ENCODE results near the gene FBN1.

Gene FBN1

DNA sequence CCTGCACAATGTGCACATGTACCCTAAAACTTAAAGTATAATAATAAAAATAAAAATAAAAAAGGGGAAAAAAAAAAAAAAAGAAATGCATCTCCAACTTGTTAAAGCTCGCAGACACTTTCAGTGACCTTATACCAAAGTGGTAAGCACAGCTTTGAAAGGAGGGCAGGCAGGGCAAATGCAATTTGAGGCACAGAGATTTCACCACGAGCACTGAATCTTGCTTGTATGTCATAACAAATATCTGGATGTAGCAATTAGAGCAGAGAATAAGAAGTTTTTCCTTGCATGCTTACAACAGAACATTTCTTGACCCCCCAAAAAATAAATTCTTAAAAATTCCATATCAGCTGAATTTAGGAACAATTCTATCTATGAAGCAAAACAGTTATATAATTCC lies 66.5 kb downstream of the FBN1 start:
- no peak for DNase-seq

GRCh38 chr15:48577469-48577868 lies 68.0 kb downstream of the FBN1 start:
- no peak for DNase-seq

DNA sequence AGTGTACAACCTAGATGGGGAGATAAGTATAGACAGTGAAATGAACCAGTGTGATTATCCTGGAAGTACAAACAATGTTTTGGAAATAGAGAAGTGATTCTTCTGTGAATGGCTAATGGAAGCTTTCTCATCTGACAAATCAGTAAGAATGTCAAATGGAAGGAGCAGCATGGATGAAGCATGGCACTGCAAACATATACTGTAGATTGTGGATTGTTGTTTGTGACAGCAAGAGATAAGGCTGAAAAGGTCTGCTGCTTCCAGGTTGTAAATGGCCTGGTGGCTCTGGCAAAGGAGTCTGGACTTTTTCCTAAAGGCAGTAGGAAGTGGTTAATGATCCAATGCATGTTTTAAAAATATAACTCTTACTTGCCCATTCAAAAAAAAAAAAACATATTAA lies 71.3 kb downstream of the FBN1 start:
- DNase-seq, result no peak

GRCh38 chr15:48573780-48574179 lies 71.7 kb downstream of the FBN1 start:
- DNase-seq, result no peak

DNA sequence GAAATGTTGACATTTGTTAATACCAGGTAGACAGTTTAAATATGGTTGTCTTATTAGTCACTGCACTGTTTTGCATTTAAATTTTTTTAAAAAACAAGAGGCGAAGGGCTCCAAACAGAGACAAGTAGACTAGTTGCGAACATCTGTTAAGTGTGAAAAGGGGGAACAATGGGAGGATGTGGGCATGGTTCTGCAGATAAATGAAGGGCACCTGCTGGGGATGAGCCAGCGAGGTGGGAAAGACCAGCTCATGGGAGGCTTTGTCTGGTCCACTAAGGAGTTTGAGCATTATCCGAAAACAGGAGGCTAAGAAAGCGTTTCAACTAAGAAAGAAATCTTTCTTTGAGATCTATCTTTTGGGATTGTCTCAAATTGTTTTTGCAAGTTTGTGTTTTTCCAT lies 72.7 kb downstream of the FBN1 start:
- no peak for DNase-seq

DNA sequence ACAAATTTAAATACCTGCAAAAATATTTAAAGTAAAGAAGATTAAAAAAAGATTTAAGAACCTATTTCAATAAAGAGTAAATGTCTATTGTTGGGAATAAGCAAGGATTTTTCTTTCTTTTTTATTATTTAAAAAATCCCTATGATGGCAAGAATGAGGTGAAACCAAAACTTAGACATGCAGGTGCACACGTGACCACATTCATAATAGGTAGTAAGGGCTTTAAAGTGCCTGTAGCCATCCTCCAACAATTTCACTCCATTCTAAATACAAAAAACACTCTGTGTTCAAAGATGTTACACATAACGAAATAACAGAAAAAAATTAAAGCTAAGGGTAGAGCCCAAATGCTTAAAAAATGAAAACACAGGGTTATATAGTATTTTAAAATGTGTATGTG lies 74.0 kb downstream of the FBN1 start:
- DNase-seq, result no peak

DNA sequence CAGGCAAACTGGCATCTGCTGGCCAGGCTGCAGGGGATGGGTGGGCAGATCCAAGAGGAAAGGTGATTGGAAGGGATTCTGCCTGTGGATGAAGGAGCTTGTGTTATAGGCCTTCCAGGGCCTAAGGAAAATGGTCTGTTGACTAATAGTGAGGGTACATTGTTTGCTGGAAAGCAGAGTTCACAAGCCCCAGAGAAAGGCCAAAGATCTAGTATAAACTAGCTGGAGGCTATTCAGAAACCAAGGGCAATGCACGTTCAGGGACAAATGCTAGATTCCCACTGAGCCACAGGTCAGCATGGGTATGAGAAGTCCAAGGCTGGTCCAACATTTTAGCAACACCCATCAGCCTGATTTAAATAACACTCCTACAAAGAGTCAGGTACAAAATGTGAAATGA lies 74.7 kb downstream of the FBN1 start:
- DNase-seq, result no peak

DNA sequence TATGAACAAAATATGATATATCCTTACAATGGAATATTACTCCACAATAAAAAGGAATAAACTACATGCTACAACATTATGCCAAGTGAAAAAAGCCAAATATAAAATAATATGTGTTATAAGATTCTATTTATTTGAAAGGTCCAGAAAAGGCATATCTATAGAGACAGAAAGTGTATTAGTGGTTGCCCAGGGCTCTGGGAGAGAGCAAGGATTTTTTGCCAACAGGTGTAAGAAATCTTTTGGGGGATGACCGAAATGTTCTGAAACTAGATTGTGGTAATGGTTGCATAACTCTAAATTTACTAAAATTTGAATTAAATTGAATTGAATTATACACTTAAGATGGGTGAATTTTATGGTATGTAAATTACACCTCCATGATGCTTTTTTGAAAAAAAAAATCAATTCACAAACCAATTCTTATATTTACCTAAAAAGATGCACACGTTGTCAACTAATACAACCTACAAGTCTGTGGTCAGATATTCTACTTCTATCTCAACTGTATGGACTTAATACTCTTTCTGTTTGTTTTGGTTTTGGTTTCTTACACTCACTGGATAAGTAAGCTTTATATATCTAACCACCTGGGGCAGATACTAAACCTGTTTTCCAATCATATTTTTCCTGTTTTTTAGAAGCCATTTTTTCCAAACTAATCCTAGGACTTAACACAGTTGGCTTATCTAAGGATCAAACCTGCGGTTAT lies 75.8 kb downstream of the FBN1 start:
- DNase-seq, result no peak

GRCh38 chr15:48566668-48567067 lies 78.8 kb downstream of the FBN1 start:
- DNase-seq, result no peak

DNA sequence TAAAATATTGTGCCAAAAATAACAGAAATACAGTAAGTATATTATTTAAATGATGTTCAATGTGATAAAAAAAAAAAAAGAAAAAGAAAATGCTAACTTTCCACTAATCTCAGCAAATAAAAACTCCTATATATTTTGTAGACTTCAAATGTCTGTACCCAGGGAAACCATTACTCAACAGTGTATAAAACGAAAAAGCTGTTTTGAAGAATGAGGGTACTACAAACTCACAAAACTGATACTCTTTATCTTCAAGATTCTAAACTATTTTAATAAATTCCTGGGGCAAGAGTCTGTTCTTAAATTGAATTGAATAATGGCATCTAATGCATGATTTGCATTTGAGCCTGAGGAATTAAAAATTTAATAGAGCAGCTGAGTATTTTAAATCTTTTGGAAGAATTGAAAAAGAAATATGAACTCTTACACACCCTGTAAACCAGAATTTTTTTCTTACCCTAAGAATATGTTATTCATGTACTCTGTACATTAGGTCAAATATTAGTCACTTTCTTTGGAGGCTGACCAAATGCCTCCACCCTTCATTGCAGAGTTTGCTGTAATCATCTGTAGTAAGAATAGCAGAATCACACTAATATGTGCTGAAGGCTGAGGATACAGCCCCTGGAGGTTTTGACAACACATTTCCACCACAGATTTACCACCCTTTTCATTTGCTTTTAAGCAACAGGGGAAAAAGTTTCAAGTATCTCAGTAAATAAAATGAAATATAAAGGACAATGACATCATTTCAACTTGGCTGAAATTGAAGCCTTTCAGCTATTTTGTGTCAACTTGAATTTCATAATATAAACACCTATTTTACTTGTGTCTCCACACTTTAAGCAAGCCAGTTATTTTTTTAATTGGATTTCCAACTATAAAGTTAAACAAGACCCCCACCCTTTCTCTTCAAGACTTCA lies 79.7 kb downstream of the FBN1 start:
- peak; percentile 61 for DNase-seq

GRCh38 chr15:48564690-48565089 lies 80.8 kb downstream of the FBN1 start:
- no peak for DNase-seq

- no peak for DNase-seq
Measured at GRCh38 chr15:48563934-48564333, 81.6 kb downstream of the FBN1 start.

- DNase-seq, result no peak
Measured at GRCh38 chr15:48560321-48561051, 85.0 kb downstream of the FBN1 start.

GRCh38 chr15:48559285-48559684 lies 86.2 kb downstream of the FBN1 start:
- peak; percentile 47 for DNase-seq

DNA sequence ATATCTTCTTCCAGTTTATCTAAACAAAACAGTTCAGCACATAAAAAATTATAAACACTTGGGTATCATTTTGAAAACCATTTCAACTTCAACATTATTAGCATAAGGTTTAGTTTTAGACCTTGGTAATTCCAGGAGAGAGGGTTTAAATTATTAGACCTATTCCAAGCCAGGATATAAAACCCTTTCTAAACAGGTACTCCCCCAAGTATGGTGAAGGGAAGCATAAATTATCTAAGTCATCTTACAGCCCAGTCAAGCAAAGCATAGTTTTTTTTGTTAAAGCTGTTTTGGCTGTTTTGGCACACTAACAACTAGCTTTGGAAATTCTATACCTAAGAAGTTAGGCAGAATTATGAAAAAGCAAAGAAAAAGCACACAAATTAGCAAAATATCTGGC lies 87.3 kb downstream of the FBN1 start:
- DNase-seq, result no peak

DNA sequence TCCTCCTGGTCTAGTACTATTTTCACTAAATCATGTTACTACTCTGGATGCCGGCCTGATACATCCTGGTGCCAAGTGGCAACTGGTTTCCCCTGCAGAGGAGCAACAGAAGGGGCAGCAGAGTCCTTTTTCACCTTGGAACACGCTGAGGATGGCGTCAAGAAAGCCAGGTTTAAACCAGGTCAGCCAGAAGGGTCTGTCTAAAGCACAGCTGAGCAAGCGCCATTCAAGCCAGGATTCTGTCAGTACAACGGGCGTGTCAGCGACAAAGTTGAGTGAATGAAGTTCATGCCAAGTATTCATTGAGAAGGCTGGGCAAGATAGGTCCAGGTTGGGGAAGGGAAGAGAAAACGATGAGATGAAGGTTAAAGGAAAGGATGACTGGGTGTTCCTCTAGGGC lies 88.2 kb downstream of the FBN1 start:
- DNase-seq, result no peak

- DNase-seq, result no peak
Measured at GRCh38 chr15:48556159-48556897, 89.2 kb downstream of the FBN1 start.

GRCh38 chr15:48555241-48555881 lies 90.1 kb downstream of the FBN1 start:
- DNase-seq, result no peak

DNA sequence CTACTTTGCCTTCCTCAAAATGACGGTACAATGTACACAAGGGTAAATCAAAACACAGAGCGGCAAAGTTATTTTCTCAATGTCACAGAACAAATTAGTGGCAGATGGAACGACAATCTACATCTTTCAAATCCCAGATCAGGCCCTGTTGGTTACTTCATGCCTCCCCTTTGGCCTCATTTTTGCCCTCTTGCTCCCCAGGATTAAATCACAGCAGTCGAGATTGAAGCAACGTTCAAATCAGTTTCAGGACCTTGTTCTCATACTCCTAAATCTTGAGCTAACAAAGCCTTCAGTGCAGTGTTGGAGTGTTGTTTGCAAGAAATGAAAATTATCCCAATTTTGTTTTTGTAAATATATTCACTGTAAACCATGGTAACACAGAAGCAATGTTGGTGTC lies 91.4 kb downstream of the FBN1 start:
- DNase-seq, result no peak

DNA sequence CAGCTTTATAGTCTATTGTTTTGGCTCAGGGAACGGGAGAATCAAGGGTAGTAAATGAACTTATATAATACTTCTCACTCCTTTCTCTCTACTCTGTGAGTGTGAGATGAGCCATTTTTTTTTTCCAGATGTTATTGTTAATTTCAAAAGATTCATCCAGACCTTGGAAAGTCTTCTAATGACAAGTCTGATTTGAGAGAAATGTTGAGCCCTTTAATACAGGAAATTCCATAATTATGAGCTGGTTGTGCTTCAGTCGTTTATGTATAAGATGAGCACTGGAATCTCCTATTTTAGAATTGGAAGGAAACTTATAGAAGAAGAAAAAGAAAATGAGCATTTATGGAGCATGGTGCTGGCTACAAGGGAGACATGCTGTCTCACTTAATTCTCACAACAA lies 92.0 kb downstream of the FBN1 start:
- no peak for DNase-seq

GRCh38 chr15:48550822-48551525 lies 94.5 kb downstream of the FBN1 start:
- DNase-seq, result no peak

- no peak for DNase-seq
Measured at GRCh38 chr15:48548455-48548854, 97.1 kb downstream of the FBN1 start.
